Measurements from ENCODE around the gene SLIT1. TPM values are rescaled to one million over a fixed set of nuclear protein-coding genes. Genes with fewer than 3 reads are reported as not detected.

SLIT1 gene
- total and polyA plus RNA-seq, 4 experiments from 2014 or later = 0.05 to 0.32 (median 0.28) TPM; not detected in 1

GRCh38 chr10:97065686-97066660 lies 119.8 kb downstream of the SLIT1 start:
- no peak overlapping the region for H3K27ac Mint-ChIP-seq
- H3K4me1 Mint-ChIP-seq = peaks cover 5 to 11% (median 7%) of the 10 kb centered on the region in 4 donors
- POLR2A ChIA-PET (ENCODE audit: partially characterized antibody) = no interaction called here
- CTCF ChIA-PET (ENCODE audit: partially characterized antibody) = interaction anchor here (1.3 to 1.9 kb wide), 2 partner anchors 16 to 144 kb away, joined by 3 to 6 read pairs; no protein-coding TSS in a partner anchor
- H3K4me3 ChIP-seq (ENCODE audit: low read length in 2 of 2) = no peak overlapping the region
- no peak overlapping the region for H3K27ac ChIP-seq (ENCODE audit: low read depth, low read length)
- H3K27me3 ChIP-seq (ENCODE audit: insufficient read depth, low read length) = no peaks in the 10 kb centered on the region
- peaks cover 0 to 2% (median 0%) of the 10 kb centered on the region in 8 donors for H3K9me3 Mint-ChIP-seq
- no peaks in the 10 kb centered on the region for H3K36me3 Mint-ChIP-seq
- intact Hi-C loops (cut with micrococcal nuclease) = no loop called here
- peaks cover 3 to 20% of the 10 kb centered on the region in 2 donors for H3K27me3 Mint-ChIP-seq
- H3K9me3 ChIP-seq (ENCODE audit: control insufficient read depth in 1 of 2, low read length in 2 of 2) = no peaks in the 10 kb centered on the region
- no peaks in the 10 kb centered on the region for H3K36me3 ChIP-seq (ENCODE audit: insufficient read depth, low read length)
- DNase-seq = no peak
- H3K4me1 ChIP-seq (ENCODE audit: insufficient read depth, low read length) = no peaks in the 10 kb centered on the region
- no peak overlapping the region for H3K4me3 Mint-ChIP-seq

- H3K9me3 Mint-ChIP-seq = peaks cover 0 to 2% (median 0%) of the 10 kb centered on the region in 8 donors
- CTCF ChIA-PET (ENCODE audit: partially characterized antibody) = interaction anchor here (1.5 to 1.9 kb wide), 3 partner anchors 8 to 145 kb away, joined by 4 to 6 read pairs (median 4); no protein-coding TSS in a partner anchor
- Histone ChIP-seq H3K27ac (ENCODE audit: low read depth, low read length) (no peak overlapping the region), H3K4me1 (ENCODE audit: insufficient read depth, low read length) (no peaks in the 10 kb centered on the region), H3K36me3 (ENCODE audit: insufficient read depth, low read length) (no peaks in the 10 kb centered on the region), H3K9me3 (ENCODE audit: control insufficient read depth in 1 of 2, low read length in 2 of 2) (no peaks in the 10 kb centered on the region), H3K4me3 (ENCODE audit: low read length in 2 of 2) (no peak overlapping the region), H3K27me3 (ENCODE audit: insufficient read depth, low read length) (no peaks in the 10 kb centered on the region)
- POLR2A ChIA-PET (ENCODE audit: partially characterized antibody) = no interaction called here
- peaks cover 2 to 20% of the 10 kb centered on the region in 2 donors for H3K27me3 Mint-ChIP-seq
- H3K4me3 Mint-ChIP-seq = no peak overlapping the region
- no peaks in the 10 kb centered on the region for H3K36me3 Mint-ChIP-seq
- DNase-seq = no peak
- peaks cover 5 to 11% (median 7%) of the 10 kb centered on the region in 4 donors for H3K4me1 Mint-ChIP-seq
- H3K27ac Mint-ChIP-seq = no peak overlapping the region
- intact Hi-C loops (cut with micrococcal nuclease) = no loop called here
Observed at GRCh38 chr10:97065128-97065527, 120.6 kb downstream of the SLIT1 start.

GRCh38 chr10:97063983-97064837 lies 121.5 kb downstream of the SLIT1 start:
- Histone ChIP-seq H3K36me3 (ENCODE audit: insufficient read depth, low read length) (no peaks in the 10 kb centered on the region), H3K27me3 (ENCODE audit: insufficient read depth, low read length) (no peaks in the 10 kb centered on the region), H3K4me3 (ENCODE audit: low read length in 2 of 2) (no peak overlapping the region), H3K9me3 (ENCODE audit: control insufficient read depth in 1 of 2, low read length in 2 of 2) (no peaks in the 10 kb centered on the region), H3K27ac (ENCODE audit: low read depth, low read length) (no peak overlapping the region), H3K4me1 (ENCODE audit: insufficient read depth, low read length) (no peaks in the 10 kb centered on the region)
- H3K4me1 Mint-ChIP-seq = peaks cover 0 to 2% (median under 1%) of the 10 kb centered on the region in 4 donors
- ChIA-PET POLR2A (ENCODE audit: partially characterized antibody) (no interaction called here), CTCF (ENCODE audit: partially characterized antibody) (interaction anchor here (1.5 to 1.9 kb wide), 3 partner anchors 9 to 146 kb away, joined by 4 to 6 read pairs (median 4); no protein-coding TSS in a partner anchor)
- no peak overlapping the region for H3K4me3 Mint-ChIP-seq
- peak overlapping the region in 1 of 7 donors; percentile 2 for H3K27ac Mint-ChIP-seq
- H3K36me3 Mint-ChIP-seq = no peaks in the 10 kb centered on the region
- no peak for DNase-seq
- peaks cover 2 to 12% of the 10 kb centered on the region in 2 donors for H3K27me3 Mint-ChIP-seq
- peaks cover 0 to 2% (median 0%) of the 10 kb centered on the region in 8 donors for H3K9me3 Mint-ChIP-seq
- intact Hi-C loops (cut with micrococcal nuclease) = no loop called here

GRCh38 chr10:97063271-97063982 lies 122.3 kb downstream of the SLIT1 start:
- Mint-ChIP-seq H3K36me3 (no peaks in the 10 kb centered on the region), H3K4me1 (no peaks in the 10 kb centered on the region), H3K9me3 (peaks cover 0 to 2% (median 0%) of the 10 kb centered on the region in 8 donors), H3K27ac (no peak overlapping the region), H3K4me3 (no peak overlapping the region), H3K27me3 (peaks cover 0 to 8% of the 10 kb centered on the region in 2 donors)
- no peak for DNase-seq
- intact Hi-C loops (cut with micrococcal nuclease) = no loop called here
- Histone ChIP-seq H3K36me3 (ENCODE audit: insufficient read depth, low read length) (no peaks in the 10 kb centered on the region), H3K27me3 (ENCODE audit: insufficient read depth, low read length) (no peaks in the 10 kb centered on the region), H3K27ac (ENCODE audit: low read depth, low read length) (no peak overlapping the region), H3K4me3 (ENCODE audit: low read length in 2 of 2) (no peak overlapping the region), H3K4me1 (ENCODE audit: insufficient read depth, low read length) (no peaks in the 10 kb centered on the region), H3K9me3 (ENCODE audit: control insufficient read depth in 1 of 2, low read length in 2 of 2) (no peaks in the 10 kb centered on the region)
- POLR2A ChIA-PET (ENCODE audit: partially characterized antibody) = no interaction called here
- CTCF ChIA-PET (ENCODE audit: partially characterized antibody) = interaction anchor here (1.5 to 1.9 kb wide), 2 partner anchors 9 to 26 kb away, joined by 4 read pairs; no protein-coding TSS in a partner anchor

- POLR2A ChIA-PET (ENCODE audit: partially characterized antibody) = no interaction called here
- CTCF ChIA-PET (ENCODE audit: partially characterized antibody) = no interaction called here
- H3K27me3 ChIP-seq (ENCODE audit: insufficient read depth, low read length) = no peaks in the 10 kb centered on the region
- no peak for DNase-seq
- no peak overlapping the region for H3K4me3 ChIP-seq (ENCODE audit: low read length in 2 of 2)
- peaks cover 0 to 8% of the 10 kb centered on the region in 2 donors for H3K27me3 Mint-ChIP-seq
- H3K9me3 Mint-ChIP-seq = peaks cover 0 to 2% (median 0%) of the 10 kb centered on the region in 8 donors
- H3K4me1 ChIP-seq (ENCODE audit: insufficient read depth, low read length) = no peaks in the 10 kb centered on the region
- no peaks in the 10 kb centered on the region for H3K9me3 ChIP-seq (ENCODE audit: control insufficient read depth in 1 of 2, low read length in 2 of 2)
- H3K36me3 ChIP-seq (ENCODE audit: insufficient read depth, low read length) = no peaks in the 10 kb centered on the region
- H3K4me3 Mint-ChIP-seq = no peak overlapping the region
- H3K27ac Mint-ChIP-seq = no peak overlapping the region
- no peak overlapping the region for H3K27ac ChIP-seq (ENCODE audit: low read depth, low read length)
- no peaks in the 10 kb centered on the region for H3K36me3 Mint-ChIP-seq
- intact Hi-C loops (cut with micrococcal nuclease) = no loop called here
- H3K4me1 Mint-ChIP-seq = no peaks in the 10 kb centered on the region
Observed at GRCh38 chr10:97062456-97062855, 123.3 kb downstream of the SLIT1 start.

- no peaks in the 10 kb centered on the region for H3K27me3 ChIP-seq (ENCODE audit: insufficient read depth, low read length)
- H3K9me3 Mint-ChIP-seq = peaks cover 0 to 2% (median 0%) of the 10 kb centered on the region in 8 donors
- no peaks in the 10 kb centered on the region for H3K36me3 ChIP-seq (ENCODE audit: insufficient read depth, low read length)
- no peaks in the 10 kb centered on the region for H3K4me1 Mint-ChIP-seq
- no peak overlapping the region for H3K27ac ChIP-seq (ENCODE audit: low read depth, low read length)
- intact Hi-C loops (cut with micrococcal nuclease) = no loop called here
- H3K9me3 ChIP-seq (ENCODE audit: control insufficient read depth in 1 of 2, low read length in 2 of 2) = no peaks in the 10 kb centered on the region
- POLR2A ChIA-PET (ENCODE audit: partially characterized antibody) = no interaction called here
- DNase-seq = no peak
- H3K27ac Mint-ChIP-seq = no peak overlapping the region
- CTCF ChIA-PET (ENCODE audit: partially characterized antibody) = interaction anchor here (1.5 kb wide), 1 partner anchor 54 kb away, joined by 3 read pairs; no protein-coding TSS in a partner anchor
- H3K36me3 Mint-ChIP-seq = no peaks in the 10 kb centered on the region
- H3K4me3 ChIP-seq (ENCODE audit: low read length in 2 of 2) = no peak overlapping the region
- H3K4me3 Mint-ChIP-seq = no peak overlapping the region
- H3K4me1 ChIP-seq (ENCODE audit: insufficient read depth, low read length) = no peaks in the 10 kb centered on the region
- peaks cover 0 to 8% of the 10 kb centered on the region in 2 donors for H3K27me3 Mint-ChIP-seq
Observed at GRCh38 chr10:97062046-97062445, 123.7 kb downstream of the SLIT1 start.

Data from CD4-positive, alpha-beta memory T cell (primary cell).